Stomach (tissue), 9 donors: ENCODE results near the gene WFDC1. TPM values are rescaled to one million over a fixed set of nuclear protein-coding genes. Genes with fewer than 3 reads are reported as not detected.

Experiments
- DNase-seq, 2 donors: peaks; one replicate each; pipeline versions ENCODE4 v3.0.0 to v3.0.0-alpha.2; 2013 to 2019
- H3K27ac ChIP-seq, 5 donors: fragments of 200-600 bp in 4 of 5; sonication (generic) in 4 of 5; one replicate each; pipeline ENCODE4 v1.5.1; 2013 to 2019; ENCODE audit warnings: mild to moderate bottlenecking in 1 of 5, moderate library complexity in 1 of 5
- H3K27me3 ChIP-seq, 3 donors: fragments of 200-600 bp; sonication (generic); one replicate each; pipeline ENCODE4 v1.5.1; 2017 to 2019; ENCODE audit warnings: mixed run types in 1 of 3
- H3K36me3 ChIP-seq, 4 donors: fragments of 200-600 bp; sonication (generic); 1 replicate in 3 of 4; 2 replicates in 1 of 4; pipeline ENCODE4 v1.5.1; 2016 to 2019
- H3K4me1 ChIP-seq, 4 donors: fragments of 200-600 bp; sonication (generic); one replicate each; pipeline ENCODE4 v1.5.1; 2016 to 2019
- H3K4me3 ChIP-seq, 4 donors: fragments of 200-600 bp; sonication (generic) in 3 of 4; one replicate each; pipeline ENCODE4 v1.5.1; 2016 to 2019; ENCODE audit warnings: mild to moderate bottlenecking in 1 of 4
- H3K9me3 ChIP-seq, 4 donors: fragments of 200-600 bp; sonication (generic); one replicate each; pipeline ENCODE4 v1.5.1; 2016 to 2019
- CTCF ChIP-seq, 7 experiments: fragments of 450-650 bp in 4 of 7; fragments of 200-600 bp in 3 of 7; sonication (generic) in 3 of 7; IDR thresholded peaks; one replicate each; pipeline ENCODE4 v1.5.1; 2016 to 2019; ENCODE audit warnings: antibody characterized with exemption in 7 of 7, control low read depth in 2 of 7, mild to moderate bottlenecking in 1 of 7
- EP300 ChIP-seq: sonication (generic); formaldehyde crosslinking; IDR thresholded peaks from one replicate; pipeline ENCODE4 v1.6.1; 2017; ENCODE audit warnings: antibody characterized with exemption
- POLR2A ChIP-seq, 4 donors: fragments of 450-650 bp; IDR thresholded peaks; one replicate each; pipeline ENCODE4 v1.6.1; 2016; ENCODE audit warnings: antibody characterized with exemption in 4 of 4, control low read depth in 2 of 4, mild to moderate bottlenecking in 1 of 4, moderate library complexity in 1 of 4
- POLR2AphosphoS5 ChIP-seq, 3 donors: sonication (generic); formaldehyde crosslinking; IDR thresholded peaks; one replicate each; pipeline ENCODE4 v1.6.1; 2016; ENCODE audit warnings: antibody characterized with exemption in 3 of 3
- WGBS, 5 donors: extraction: QIAGEN DNeasy Blood & Tissue Kit in 3 of 5; methylation state at CpG; one replicate each; pipeline versions ENCODE4 v1.1.5 to v1.1.7; 2013 to 2018; 5-methylcytosine and 5-hydroxymethylcytosine counted together
- intact Hi-C: fragments of 100-400 bp; cut with DNase I; formaldehyde crosslinking; loops from one replicate; pipeline ENCODE4 v1.15.1; 2023; ENCODE audit warnings: low total_unique reads
- polyA plus RNA-seq, 3 donors: library from polyadenylated mRNA; stranded (reverse); fragments of 200-250 nt; gene quantifications; one replicate each; pipeline ENCODE4 v1.2.3, GENCODE V29; 2013
- total RNA-seq, 5 donors: library from RNA; depleted of rRNA; stranded (reverse); fragments of >200 nt; gene quantifications; one replicate each; pipeline versions ENCODE4 v1.1.0 to v1.2.3, GENCODE V29; 2014 to 2016
- donor health status: healthy with polysubstance abuse.
- donor health status: Bipolar disorder and iron deficiency.
- donor health status: healthy.

Gene WFDC1
- total and polyA plus RNA-seq, 8 donors, result 10.7 to 64.3 (median 14.2) TPM; not detected in 1

- no peaks in the 10 kb centered on the region for H3K4me1 ChIP-seq
- H3K27me3 ChIP-seq, result peaks cover 0 to 4% (median 0%) of the 10 kb centered on the region in 3 donors
- no peak for TF ChIP-seq EP300
- WGBS, 5 donors, result 88 to 96% (median 94%) methylated on average over 15 to 24 of the region's 24 CpGs
- no peak overlapping the region for H3K27ac ChIP-seq
- peaks cover 0 to 12% (median 8%) of the 10 kb centered on the region in 4 donors for H3K9me3 ChIP-seq
- H3K4me3 ChIP-seq, result no peak overlapping the region
- H3K36me3 ChIP-seq, result peaks cover 0 to 15% (median 0%) of the 10 kb centered on the region in 4 donors
- no peak for DNase-seq
- intact Hi-C loops, result no loop called here
Observed at GRCh38 chr16:84319146-84319760, 24.6 kb downstream of the WFDC1 start.

DNA sequence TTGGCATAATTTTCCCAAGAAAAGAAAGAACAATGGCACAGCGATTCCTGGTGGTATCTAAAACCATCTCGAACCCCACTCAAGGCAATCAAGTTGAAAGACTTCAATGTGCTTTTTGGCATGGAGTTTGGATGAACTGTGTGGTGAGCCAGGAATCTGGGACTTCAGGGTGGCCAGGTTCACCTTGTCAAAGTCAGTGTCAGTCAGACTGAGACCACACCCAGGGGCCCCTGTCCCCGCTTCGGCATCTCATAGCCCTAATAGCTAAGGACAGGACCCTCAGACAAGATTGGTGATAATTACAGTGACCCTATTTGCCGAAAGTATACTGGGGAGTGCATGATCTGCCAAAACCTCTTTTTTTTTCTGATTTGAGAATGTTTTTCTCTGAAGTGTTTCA lies 25.8 kb downstream of the WFDC1 start:
- Histone ChIP-seq H3K4me1 (no peaks in the 10 kb centered on the region), H3K36me3 (peaks cover 0 to 15% (median 1%) of the 10 kb centered on the region in 4 donors), H3K4me3 (no peak overlapping the region), H3K27me3 (peaks cover 0 to 4% (median 0%) of the 10 kb centered on the region in 3 donors), H3K27ac (no peak overlapping the region), H3K9me3 (peaks cover 0 to 12% (median 8%) of the 10 kb centered on the region in 4 donors)
- TF ChIP-seq EP300 (no peak), CTCF (IDR thresholded peaks at IDR 0.05) (no peak), POLR2AphosphoS5 (IDR thresholded peaks at IDR 0.05) (no peak), POLR2A (IDR thresholded peaks at IDR 0.05) (no peak)
- no peak for DNase-seq
- 73 to 82% (median 78%) methylated on average over 5 of the region's 5 CpGs for WGBS, 5 donors
- intact Hi-C loops, result no loop called here

- DNase-seq, result no peak
- H3K4me3 ChIP-seq, result no peak overlapping the region
- no peak overlapping the region for H3K27ac ChIP-seq
- intact Hi-C loops, result no loop called here
- WGBS, 5 donors, result 27 to 78% (median 53%) methylated on average over 4 of the region's 4 CpGs
- peaks cover 0 to 4% (median 0%) of the 10 kb centered on the region in 3 donors for H3K27me3 ChIP-seq
- H3K36me3 ChIP-seq, result peaks cover 0 to 22% (median 5%) of the 10 kb centered on the region in 4 donors
- TF ChIP-seq POLR2A (IDR thresholded peaks at IDR 0.05) (no peak), POLR2AphosphoS5 (IDR thresholded peaks at IDR 0.05) (no peak), EP300 (no peak), CTCF (IDR thresholded peaks at IDR 0.05) (no peak)
- H3K4me1 ChIP-seq, result no peaks in the 10 kb centered on the region
- peaks cover 0 to 12% (median 8%) of the 10 kb centered on the region in 4 donors for H3K9me3 ChIP-seq
Observed at GRCh38 chr16:84321932-84322331, 27.3 kb downstream of the WFDC1 start.

DNA sequence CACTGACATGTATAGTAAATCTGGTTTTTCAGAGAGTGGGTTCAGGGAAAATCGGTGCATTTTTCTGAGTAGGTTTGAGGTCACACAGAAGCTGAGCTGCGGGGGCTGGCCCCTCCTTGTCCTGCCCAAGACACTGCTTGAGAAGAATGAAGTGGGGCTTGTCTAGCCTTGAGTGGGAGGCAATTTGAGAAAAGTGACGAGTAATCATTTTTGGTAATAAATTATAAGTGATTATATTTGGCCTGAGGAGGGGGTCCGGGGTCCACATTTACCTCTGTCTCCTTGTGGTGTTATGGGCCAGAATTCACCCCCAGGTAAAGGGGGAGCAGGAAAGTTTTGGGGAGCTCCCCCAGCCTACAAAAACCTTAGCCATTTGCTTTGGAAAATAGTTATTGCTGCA lies 28.1 kb downstream of the WFDC1 start:
- 79 to 86% (median 83%) methylated on average over 4 of the region's 4 CpGs for WGBS, 5 donors
- H3K36me3 ChIP-seq, result peaks cover 0 to 29% (median 7%) of the 10 kb centered on the region in 4 donors
- DNase-seq, result no peak
- peaks cover 0 to 8% (median 5%) of the 10 kb centered on the region in 4 donors for H3K9me3 ChIP-seq
- peaks cover 0 to 4% (median 0%) of the 10 kb centered on the region in 3 donors for H3K27me3 ChIP-seq
- TF ChIP-seq CTCF (IDR thresholded peaks at IDR 0.05), result no peak
- TF ChIP-seq POLR2A (IDR thresholded peaks at IDR 0.05), result no peak
- no peak for TF ChIP-seq EP300
- no peak for TF ChIP-seq POLR2AphosphoS5 (IDR thresholded peaks at IDR 0.05)
- intact Hi-C loops, result no loop called here
- no peak overlapping the region for H3K4me3 ChIP-seq
- no peak overlapping the region for H3K27ac ChIP-seq
- no peaks in the 10 kb centered on the region for H3K4me1 ChIP-seq

DNA sequence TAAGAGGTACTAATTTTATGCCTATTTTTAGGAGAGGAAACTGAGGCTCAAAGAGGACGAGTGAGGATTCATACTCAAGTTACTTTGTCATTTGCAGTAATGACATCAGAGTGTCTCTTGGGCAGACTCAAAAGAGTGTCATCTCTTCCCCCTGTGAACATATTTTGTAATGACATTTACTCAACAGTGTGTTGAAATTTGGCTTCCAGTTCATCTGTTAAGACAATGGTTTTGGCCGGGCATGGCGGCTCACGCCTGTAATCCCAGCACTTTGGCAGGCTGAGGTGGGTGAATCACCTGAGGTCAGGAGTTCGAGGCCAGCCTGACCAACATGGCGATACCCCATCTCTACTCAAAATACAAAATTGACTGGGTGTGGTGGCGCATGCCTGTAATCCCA lies 28.9 kb downstream of the WFDC1 start:
- TF ChIP-seq POLR2A (IDR thresholded peaks at IDR 0.05), result no peak
- no peak for TF ChIP-seq CTCF (IDR thresholded peaks at IDR 0.05)
- TF ChIP-seq POLR2AphosphoS5 (IDR thresholded peaks at IDR 0.05), result no peak
- no peak for TF ChIP-seq EP300
- Histone ChIP-seq H3K36me3 (peaks cover 0 to 29% (median 11%) of the 10 kb centered on the region in 4 donors), H3K4me3 (no peak overlapping the region), H3K4me1 (no peaks in the 10 kb centered on the region), H3K27me3 (peaks cover 0 to 4% (median 0%) of the 10 kb centered on the region in 3 donors), H3K27ac (no peak overlapping the region), H3K9me3 (no peaks in the 10 kb centered on the region)
- 86 to 89% (median 88%) methylated on average over 7 of the region's 7 CpGs for WGBS, 5 donors
- DNase-seq, result no peak
- intact Hi-C loops, result no loop called here
